ENCODE data around the gene FAM98B.
"Not testable (repeated sequence)": the region's sequence is repeated elsewhere in the genome, so short reads cannot be mapped to it uniquely, and the experiment has no call there.

The FAM98B gene
- total RNA-seq = 2.6 to 22.3 (median 9.2) reads per million in 18 experiments

DNA sequence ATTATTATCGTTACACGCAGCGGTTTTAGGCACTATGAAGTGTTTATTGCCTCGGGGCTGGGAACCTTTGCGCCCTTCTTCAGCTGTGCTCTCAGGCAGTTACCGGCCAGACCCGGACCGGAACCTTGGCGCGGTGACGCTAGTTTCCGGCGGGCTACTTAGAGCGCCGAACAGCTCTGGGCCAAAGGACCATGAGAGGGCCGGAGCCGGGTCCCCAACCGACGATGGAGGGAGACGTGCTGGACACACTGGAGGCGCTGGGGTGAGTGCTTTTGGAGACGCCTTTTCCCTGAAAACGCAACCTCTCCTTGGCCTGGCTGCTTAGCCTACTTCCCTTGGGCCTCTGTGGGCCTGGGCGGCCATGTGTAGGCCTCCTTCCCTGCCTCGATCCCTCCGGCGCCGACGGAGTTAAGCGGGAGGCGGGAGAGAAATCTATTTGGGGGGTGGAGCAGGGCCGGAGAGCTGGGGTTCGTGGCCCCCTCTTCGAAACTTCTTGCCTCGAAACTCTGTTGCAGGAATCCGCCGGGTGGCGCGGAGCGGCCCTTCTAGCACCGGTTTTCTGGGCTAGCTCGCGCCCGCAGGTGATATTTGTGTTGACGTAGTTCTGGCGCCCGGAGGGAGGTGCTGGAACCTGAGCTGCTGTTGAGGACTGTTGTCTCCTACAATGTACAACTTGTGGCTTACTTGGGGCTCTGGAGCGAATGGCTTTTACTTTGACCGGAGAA lies at the start of gene FAM98B:
TSS of gene FAM98B (plus strand) at position 157 of the 725 bp plus-strand sequence. CDS start at position 192, 35 bp downstream.
- DNase-seq = peak; percentile 85 to 92

DNA sequence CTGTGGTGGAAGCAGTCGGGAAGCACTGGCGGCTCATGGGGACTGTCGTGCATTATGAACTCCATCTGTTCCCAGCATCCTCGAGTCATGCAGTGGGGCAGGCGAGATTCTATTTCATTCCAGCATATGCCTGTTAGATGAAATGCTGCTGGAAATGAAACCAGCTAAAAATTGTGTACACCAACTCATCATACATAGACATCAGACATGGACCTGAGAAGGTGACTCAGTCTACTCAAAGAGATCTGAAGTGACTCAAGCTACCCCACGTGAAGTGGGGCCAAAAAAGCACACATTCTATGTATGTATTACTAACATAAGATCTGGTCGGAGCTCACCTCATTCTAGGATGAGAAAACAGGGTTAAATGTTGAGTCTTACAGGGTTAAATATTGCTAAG lies 47.5 kb upstream of the FAM98B start:
- DNase-seq = no peak

DNA sequence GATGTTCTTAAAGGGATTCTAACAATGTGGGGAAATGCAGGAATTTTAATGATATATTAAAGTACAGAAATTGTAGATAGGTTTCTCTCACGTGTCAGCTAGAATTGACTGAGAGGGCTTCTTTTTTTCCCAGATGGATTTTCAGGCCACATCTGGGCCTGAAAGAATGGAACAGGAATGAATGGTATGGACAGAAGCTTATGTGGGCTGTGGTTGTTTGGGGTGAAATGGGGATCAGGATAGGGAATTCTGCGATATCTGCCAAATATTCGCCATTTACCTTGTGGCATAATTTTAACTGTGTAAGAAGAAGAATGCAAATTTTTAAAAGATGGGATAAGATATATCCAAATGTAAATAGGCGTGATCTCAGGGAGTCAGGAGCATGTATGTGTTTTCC lies 45.4 kb upstream of the FAM98B start:
- DNase-seq = no peak

GRCh38 chr15:38411902-38412301 lies 42.0 kb upstream of the FAM98B start:
- peak; percentile 18 to 30 for DNase-seq

DNA sequence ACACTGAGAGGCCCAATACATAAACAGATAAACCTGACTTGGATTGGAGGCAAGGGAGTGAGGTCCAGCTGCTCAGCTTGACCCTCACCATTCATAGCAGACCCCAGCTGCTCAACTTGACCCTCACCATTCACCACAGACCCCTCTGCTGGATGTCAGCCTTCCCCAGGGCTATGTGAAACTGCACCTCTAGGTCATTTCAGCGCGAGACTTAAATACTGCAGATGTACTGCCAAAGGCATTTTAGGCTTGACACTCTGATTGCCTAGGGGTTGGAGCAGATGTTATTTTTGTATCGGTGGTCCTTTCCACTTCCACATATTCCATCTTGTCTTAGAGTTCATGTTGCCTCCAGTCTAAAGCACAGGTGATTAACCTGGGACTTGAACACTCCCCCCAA lies 41.5 kb upstream of the FAM98B start:
- no peak for DNase-seq

GRCh38 chr15:38414357-38414756 lies 39.6 kb upstream of the FAM98B start:
- DNase-seq = peak; percentile 49 to 66

GRCh38 chr15:38421069-38421690 lies 32.7 kb upstream of the FAM98B start:
- no peak for DNase-seq

DNA sequence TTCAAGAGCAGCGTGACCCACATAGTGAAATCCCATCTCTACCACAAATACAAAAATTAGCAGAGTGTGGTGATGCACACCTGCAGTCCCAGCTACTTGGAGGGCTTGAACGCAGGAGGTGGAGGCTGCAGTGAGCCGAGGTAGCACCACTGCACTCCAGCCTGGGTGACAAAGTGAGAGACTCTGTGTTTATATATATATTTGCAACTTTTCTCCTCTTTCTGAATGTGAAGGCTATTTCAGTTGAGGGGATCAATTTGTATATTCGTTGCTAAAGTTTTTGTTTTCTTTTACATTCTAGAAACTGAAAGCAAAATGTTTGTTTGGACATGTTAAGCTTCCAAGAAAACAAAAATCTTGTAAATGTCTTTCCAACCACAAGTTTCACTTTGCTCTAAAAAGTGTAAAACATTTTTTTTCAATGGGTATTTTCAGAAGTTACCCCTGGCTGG lies 29.8 kb upstream of the FAM98B start:
- no peak for DNase-seq

- no peak for DNase-seq
Observed at GRCh38 chr15:38425269-38425668, 28.7 kb upstream of the FAM98B start.

- DNase-seq = no peak
Observed at GRCh38 chr15:38427380-38427779, 26.5 kb upstream of the FAM98B start.

DNA sequence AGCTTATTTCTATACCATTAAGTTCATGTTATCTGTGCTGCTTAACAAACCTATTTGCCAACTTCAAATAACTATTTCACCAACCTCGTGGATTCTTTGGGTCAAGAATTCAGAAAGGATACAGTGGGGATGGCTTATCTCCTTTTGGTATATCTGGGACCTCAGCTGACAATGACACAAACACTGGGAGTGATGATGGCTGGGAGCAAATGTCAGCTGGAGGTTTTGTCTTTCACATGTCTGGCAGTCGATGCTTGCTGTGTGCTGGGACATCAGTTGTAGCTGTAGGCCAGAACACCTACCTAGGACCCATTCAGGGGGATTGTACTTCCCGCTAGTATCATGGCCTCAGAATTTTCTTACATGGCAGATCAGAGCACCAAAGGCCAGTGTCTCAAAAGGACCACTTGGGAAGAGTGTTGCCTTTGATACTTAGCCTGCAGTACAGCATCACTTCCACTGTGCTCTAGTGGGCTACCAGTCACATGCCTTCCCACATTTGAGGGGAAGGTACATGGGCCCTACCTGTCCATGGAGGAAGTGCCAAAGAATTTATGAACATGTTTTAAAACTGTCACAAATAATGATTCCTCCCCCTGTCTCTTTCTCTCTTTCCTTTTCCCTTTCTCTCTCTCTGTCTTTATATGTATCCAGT lies 23.7 kb upstream of the FAM98B start:
- no peak for DNase-seq

DNA sequence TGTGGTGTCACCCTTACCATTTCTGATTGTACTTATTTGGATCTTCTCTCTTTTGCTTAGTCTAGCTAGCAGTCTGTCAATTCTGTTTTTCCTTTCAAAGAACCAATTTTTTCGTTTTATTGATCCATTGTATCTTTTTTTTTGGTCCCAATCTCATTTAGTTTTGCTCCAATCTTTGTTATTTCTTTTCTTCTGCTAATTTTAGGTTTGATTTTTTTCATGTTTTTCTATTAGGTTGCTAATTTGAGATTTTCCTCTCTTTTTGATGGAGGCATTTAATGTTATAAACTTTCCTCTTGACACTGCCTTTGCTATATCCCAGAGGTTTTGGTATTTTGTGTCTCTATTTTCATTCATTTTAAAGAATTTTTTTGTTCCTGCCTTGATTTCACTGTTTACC lies 16.9 kb upstream of the FAM98B start:
- DNase-seq = no peak

DNA sequence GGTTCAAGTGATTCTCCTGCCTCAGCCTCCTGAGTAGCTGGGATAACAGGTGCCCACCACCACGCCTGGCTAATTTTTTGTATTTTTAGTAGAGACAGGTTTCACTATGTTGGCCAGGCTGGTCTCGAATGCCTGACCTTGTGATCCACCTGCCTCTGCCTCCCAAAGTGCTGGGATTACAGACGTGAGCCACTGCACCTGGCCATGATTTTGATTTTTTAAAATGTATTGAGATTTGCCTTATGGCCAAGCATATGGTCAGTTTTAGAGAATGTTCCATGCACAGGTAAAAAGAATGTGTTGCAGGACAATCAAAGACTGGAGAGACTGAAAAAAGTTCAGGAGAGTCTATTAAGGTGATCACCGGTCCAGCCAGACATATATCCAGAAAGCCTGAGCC lies 16.3 kb upstream of the FAM98B start:
- DNase-seq = not testable (repeated sequence)

DNA sequence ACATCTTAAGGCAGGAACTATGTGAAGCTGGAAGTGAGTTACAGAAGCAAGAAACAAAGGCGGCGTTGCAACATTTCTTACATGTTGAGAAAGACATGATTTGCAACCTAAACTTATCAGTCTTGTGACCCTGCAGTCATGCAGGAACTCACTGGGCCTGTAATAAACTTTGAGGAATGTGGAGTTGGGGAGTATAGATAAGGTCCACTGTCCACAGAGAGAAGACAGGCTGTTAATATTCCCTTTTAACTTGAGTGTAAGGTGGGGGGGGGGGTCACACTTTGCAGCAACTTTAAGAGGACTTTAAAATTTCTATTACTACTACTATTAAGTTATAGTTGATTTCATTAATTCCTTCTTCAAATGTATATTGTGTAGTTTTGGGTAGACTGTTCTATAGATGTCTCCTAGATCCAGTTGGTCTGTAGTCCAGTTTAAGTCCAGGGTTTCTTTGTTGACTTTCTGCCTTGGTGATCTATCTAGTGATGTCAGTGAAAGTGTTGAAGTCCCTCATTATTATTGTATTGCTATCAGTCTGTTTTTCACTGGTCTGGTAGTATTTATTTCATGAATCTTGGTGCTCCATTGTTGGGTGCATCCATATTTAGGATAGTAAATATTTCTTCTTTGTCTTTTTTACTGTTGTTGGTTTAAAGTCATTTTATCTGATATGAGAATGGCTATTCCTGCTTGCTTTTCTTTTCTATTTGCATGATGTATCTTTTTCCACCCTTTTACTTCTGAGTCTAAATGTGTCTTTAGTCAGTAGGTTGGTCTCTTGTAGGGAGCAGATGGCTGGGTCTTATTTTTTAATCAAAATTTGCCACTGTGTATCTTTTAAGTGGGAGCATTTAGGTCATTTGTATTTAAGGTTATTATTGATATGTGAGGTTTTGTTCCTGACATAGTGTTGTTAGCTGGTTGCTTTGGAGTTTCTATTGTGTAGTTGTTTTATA lies 15.6 kb upstream of the FAM98B start:
- DNase-seq = peak; percentile 92 to 96

DNA sequence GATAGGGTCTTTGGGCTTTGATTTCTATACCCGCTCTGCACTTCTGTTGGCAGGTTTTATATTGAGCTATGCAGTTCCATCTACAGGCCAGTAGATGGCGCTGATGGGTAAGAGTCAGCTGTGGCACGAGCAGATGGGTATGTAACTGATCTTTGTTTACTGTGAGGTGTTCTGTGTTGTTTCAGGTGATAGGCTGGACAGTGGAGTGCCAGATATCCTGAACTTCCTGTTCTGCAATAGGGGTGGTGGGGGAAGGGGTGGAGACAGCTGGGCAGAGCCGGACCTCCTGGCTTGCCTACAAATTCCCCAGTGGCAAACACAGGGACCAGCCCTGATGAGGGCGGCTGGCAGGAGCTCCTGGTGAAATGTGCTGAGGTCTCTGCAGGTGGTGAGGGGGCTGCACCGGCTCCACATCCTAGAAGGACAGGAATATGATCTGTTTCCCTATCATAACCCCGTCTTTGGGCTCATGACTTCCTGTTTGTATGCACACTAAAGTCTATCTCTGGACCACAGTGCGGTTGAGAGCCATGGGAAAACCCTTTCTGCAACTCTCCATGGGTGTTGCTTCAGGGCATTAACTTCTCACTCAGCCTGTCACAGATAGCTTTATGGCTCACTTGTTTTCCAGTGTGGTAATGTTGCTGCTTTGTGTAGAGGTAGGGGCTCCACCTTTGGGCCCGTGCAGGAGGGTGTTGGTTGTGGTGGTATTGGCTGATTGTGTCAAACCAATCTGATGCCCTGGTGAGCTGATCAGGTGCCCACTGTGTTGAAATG lies 13.4 kb upstream of the FAM98B start:
- peak; percentile 76 to 82 for DNase-seq

GRCh38 chr15:38441130-38441519 lies 12.8 kb upstream of the FAM98B start:
- DNase-seq = no peak

DNA sequence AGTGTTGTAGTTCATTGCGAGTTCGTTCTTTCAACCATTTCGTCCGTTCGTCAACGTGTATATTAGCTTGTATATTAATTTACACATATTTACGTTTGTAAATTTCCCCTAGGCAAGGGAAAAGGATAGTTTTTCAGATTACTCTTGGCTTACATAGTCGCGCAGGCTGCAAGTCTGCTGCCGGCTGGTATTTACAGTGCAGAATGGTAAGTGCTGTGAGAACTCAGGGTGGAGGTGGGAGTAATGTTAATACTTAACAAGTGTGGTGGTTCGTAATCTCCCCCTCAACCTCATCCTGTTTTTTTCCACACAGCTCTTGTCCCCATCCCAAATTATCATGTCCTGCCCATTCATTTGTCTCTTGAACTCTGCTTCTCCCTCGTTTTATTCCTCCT lies 766 bp downstream of the FAM98B start:
- DNase-seq = no peak

GRCh38 chr15:38455092-38455491 lies 1.2 kb downstream of the FAM98B start:
- DNase-seq = no peak

DNA sequence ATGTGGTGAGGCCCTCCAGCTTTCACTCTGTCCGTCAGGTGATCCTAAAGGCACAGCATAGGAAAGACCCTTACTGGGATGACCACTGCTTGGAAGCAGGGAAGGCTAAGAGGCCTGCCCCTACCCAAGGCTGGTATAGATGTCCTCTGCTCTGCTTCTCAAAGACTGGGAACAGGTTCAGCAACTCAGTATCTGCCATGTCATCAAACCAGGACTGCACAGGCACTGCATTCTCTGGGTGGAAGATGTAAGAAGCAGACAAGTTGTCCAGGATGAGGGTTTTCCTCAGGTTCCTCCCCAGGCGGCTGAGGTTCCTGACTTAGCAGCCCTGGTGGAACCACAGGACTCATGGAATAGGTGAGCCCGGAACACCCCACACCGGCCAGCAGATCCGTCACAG lies 4.7 kb downstream of the FAM98B start:
- DNase-seq = no peak

DNA sequence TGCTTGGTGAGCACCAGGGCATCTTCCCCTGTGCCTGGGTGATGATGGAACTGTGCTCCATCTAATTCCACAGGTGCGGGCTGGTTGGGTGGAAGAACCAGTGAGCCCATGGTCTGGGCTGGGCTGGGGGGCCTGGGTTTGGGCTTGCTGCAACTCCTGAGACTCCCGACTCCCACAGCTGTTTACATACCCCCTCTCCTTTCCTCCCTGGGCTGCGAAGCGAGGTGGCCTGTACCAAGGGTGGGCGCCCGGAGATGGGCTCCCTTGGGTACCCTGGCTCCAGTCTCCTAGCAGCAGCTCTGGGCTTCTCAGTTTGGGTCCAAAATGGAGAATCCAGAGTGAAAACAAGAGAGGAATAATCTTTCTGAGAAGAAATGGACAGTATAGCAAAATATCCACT lies 5.6 kb downstream of the FAM98B start:
- DNase-seq = no peak

DNA sequence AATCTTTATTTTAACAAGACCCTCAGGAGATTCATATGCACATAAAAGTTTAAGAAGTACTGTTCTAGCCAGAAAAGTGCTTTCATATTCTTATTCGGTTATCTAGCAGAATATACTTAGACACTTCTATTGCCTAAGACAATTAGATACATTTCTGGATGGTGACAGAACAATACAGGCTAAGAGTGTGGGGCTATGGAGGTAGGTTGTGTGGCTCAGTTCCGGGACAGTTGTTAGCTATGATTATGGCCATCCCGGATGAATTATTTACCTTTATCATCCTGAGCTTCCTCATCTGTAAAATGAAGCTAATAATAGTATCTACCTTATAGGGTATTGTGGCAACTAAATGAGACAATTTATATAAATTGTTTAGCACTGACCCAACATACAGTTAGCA lies 6.6 kb downstream of the FAM98B start:
- DNase-seq = no peak
